Neural progenitor cell (in vitro differentiated cells): ENCODE results near the gene SPRING1. TPM values are rescaled to one million over a fixed set of nuclear protein-coding genes. Genes with fewer than 3 reads are reported as not detected.

Experiments
- DNase-seq: peaks from one replicate; pipeline ENCODE4 v3.0.0-alpha.2; 2016; ENCODE audit warnings: low spot score
- H2AFZ ChIP-seq: fragments of 200-600 bp; sonication (generic); replicated peaks from 2 replicates; pipeline ENCODE4 v1.6.1; 2016; ENCODE audit warnings: antibody characterized with exemption
- H3F3A ChIP-seq: fragments of 200-600 bp; sonication (generic); 2 replicates; pipeline ENCODE4 v1.6.1; 2016; ENCODE audit warnings: antibody characterized with exemption, low read depth
- H3K27ac ChIP-seq: fragments of 200-600 bp; sonication (generic); 2 replicates; pipeline ENCODE4 v1.5.1; 2016; ENCODE audit warnings: mild to moderate bottlenecking
- H3K27me3 ChIP-seq: fragments of 200-600 bp; sonication (generic); 2 replicates; pipeline ENCODE4 v1.6.1; 2016; ENCODE audit warnings: mild to moderate bottlenecking, moderate library complexity
- H3K36me3 ChIP-seq: fragments of 200-600 bp; sonication (generic); 2 replicates; pipeline ENCODE4 v1.5.1; 2016
- H3K4me1 ChIP-seq: fragments of 200-600 bp; sonication (generic); 2 replicates; pipeline ENCODE4 v1.6.1; 2016; ENCODE audit warnings: mixed run types
- H3K4me2 ChIP-seq: fragments of 200-600 bp; sonication (generic); 2 replicates; pipeline ENCODE4 v1.6.1; 2016
- H3K4me3 ChIP-seq: fragments of 200-600 bp; sonication (generic); 2 replicates; pipeline ENCODE4 v1.5.1; 2016
- H3K79me2 ChIP-seq: fragments of 200-600 bp; sonication (generic); 2 replicates; pipeline ENCODE4 v1.6.1; 2016; ENCODE audit warnings: low read depth
- H3K9ac ChIP-seq: fragments of 200-600 bp; sonication (generic); 2 replicates; pipeline ENCODE4 v1.6.1; 2016
- H3K9me3 ChIP-seq: fragments of 200-600 bp; sonication (generic); 2 replicates; pipeline ENCODE4 v1.5.1; 2016; ENCODE audit warnings: low read depth
- H4K20me1 ChIP-seq: fragments of 200-600 bp; sonication (generic); 2 replicates; pipeline ENCODE4 v1.6.1; 2016; ENCODE audit warnings: low read depth
- H3K27ac Mint-ChIP-seq: 3 replicates; pipeline ENCODE4 v1.8.0; 2021; ENCODE audit warnings: mixed read lengths
- H3K27me3 Mint-ChIP-seq: 2 replicates; pipeline ENCODE4 v1.8.0; 2022; ENCODE audit warnings: low read depth, mild to moderate bottlenecking, inconsistent platforms, moderate library complexity, mixed read lengths; ENCODE audit not compliant: insufficient read depth
- H3K36me3 Mint-ChIP-seq: 3 replicates; pipeline ENCODE4 v1.8.0; 2021; ENCODE audit warnings: mixed read lengths
- H3K4me1 Mint-ChIP-seq: 3 replicates; pipeline ENCODE4 v1.8.0; 2021; ENCODE audit warnings: mixed read lengths
- H3K4me3 Mint-ChIP-seq: 3 replicates; pipeline ENCODE4 v1.8.0; 2021; ENCODE audit warnings: mild to moderate bottlenecking, moderate library complexity, mixed read lengths
- H3K9me3 Mint-ChIP-seq: 3 replicates; pipeline ENCODE4 v1.8.0; 2020; ENCODE audit warnings: mixed read lengths
- CTCF ChIP-seq: fragments of 200-600 bp; sonication (generic); IDR thresholded peaks from 2 replicates; pipeline ENCODE4 v1.5.1; 2017; ENCODE audit warnings: antibody characterized with exemption, mild to moderate bottlenecking
- EZH2 ChIP-seq: fragments of 200-600 bp; sonication (generic); IDR thresholded peaks from 2 replicates; pipeline ENCODE4 v1.6.1; 2017; ENCODE audit warnings: antibody characterized with exemption, mild to moderate bottlenecking, moderate library complexity
- EZH2phosphoT487 ChIP-seq: fragments of 200-600 bp; sonication (generic); IDR thresholded peaks from 2 replicates; pipeline ENCODE4 v1.6.1; 2017; ENCODE audit warnings: antibody characterized with exemption
- total RNA-seq: library from RNA; depleted of rRNA; stranded (reverse); fragments of >200 nt; gene quantifications from 2 replicates; pipeline ENCODE4 v1.2.3, GENCODE V29; 2015; ENCODE audit warnings: low replicate concordance

SPRING1 gene
- total RNA-seq, 1 donor from 2014 or later, result 40.4 TPM

GRCh38 chr12:116708826-116709756, 28.8 kb downstream of the SPRING1 start:
- Histone ChIP-seq H3K4me2 (peak overlapping the region; percentile 58), H3K27me3 (peaks cover 15% of the 10 kb centered on the region), H4K20me1 (no peaks in the 10 kb centered on the region), H2AFZ (peak overlapping the region; percentile 16), H3F3A (peaks cover 18% of the 10 kb centered on the region), H3K4me3 (peak overlapping the region; percentile 8), H3K27ac (no peak overlapping the region), H3K4me1 (peaks cover 18% of the 10 kb centered on the region), H3K9me3 (no peaks in the 10 kb centered on the region), H3K36me3 (no peaks in the 10 kb centered on the region), H3K9ac (no peak overlapping the region), H3K79me2 (no peaks in the 10 kb centered on the region)
- no peaks in the 10 kb centered on the region for H3K36me3 Mint-ChIP-seq
- H3K4me3 Mint-ChIP-seq, result peak overlapping the region; percentile 22
- H3K4me1 Mint-ChIP-seq, result peaks cover 43% of the 10 kb centered on the region
- H3K9me3 Mint-ChIP-seq, result no peaks in the 10 kb centered on the region
- H3K27ac Mint-ChIP-seq, result peak overlapping the region; percentile 94
- peak; percentile 76 for DNase-seq
- H3K27me3 Mint-ChIP-seq, result peaks cover 16% of the 10 kb centered on the region
- no peak for TF ChIP-seq EZH2phosphoT487
- peak; percentile 61 for TF ChIP-seq CTCF

- Mint-ChIP-seq H3K27me3 (peaks cover 16% of the 10 kb centered on the region), H3K4me1 (peaks cover 40% of the 10 kb centered on the region), H3K36me3 (no peaks in the 10 kb centered on the region), H3K4me3 (no peak overlapping the region), H3K9me3 (no peaks in the 10 kb centered on the region), H3K27ac (no peak overlapping the region)
- H3K4me3 ChIP-seq, result no peak overlapping the region
- H3K4me1 ChIP-seq, result peaks cover 18% of the 10 kb centered on the region
- H3K36me3 ChIP-seq, result no peaks in the 10 kb centered on the region
- no peaks in the 10 kb centered on the region for H3K79me2 ChIP-seq
- no peak overlapping the region for H3K9ac ChIP-seq
- H2AFZ ChIP-seq, result no peak overlapping the region
- H3F3A ChIP-seq, result peaks cover 18% of the 10 kb centered on the region
- H3K9me3 ChIP-seq, result no peaks in the 10 kb centered on the region
- no peak overlapping the region for H3K27ac ChIP-seq
- H4K20me1 ChIP-seq, result no peaks in the 10 kb centered on the region
- TF ChIP-seq CTCF (no peak), EZH2 (no peak), EZH2phosphoT487 (no peak)
- peaks cover 15% of the 10 kb centered on the region for H3K27me3 ChIP-seq
- no peak overlapping the region for H3K4me2 ChIP-seq
- DNase-seq, result no peak
These were observed 30.1 kb downstream of the SPRING1 start for GRCh38 chr12:116707751-116708150.

GRCh38 chr12:116703214-116703795, 34.6 kb downstream of the SPRING1 start:
- H3K36me3 Mint-ChIP-seq, result no peaks in the 10 kb centered on the region
- Histone ChIP-seq H3K4me2 (no peak overlapping the region), H3K4me3 (no peak overlapping the region), H3K27ac (no peak overlapping the region), H3F3A (no peaks in the 10 kb centered on the region), H3K4me1 (peaks cover 7% of the 10 kb centered on the region), H3K27me3 (no peaks in the 10 kb centered on the region), H3K79me2 (no peaks in the 10 kb centered on the region), H3K9ac (no peak overlapping the region), H2AFZ (no peak overlapping the region), H3K9me3 (no peaks in the 10 kb centered on the region), H3K36me3 (no peaks in the 10 kb centered on the region), H4K20me1 (no peaks in the 10 kb centered on the region)
- DNase-seq, result peak; percentile 86
- peak overlapping the region; percentile 61 for H3K4me3 Mint-ChIP-seq
- H3K27ac Mint-ChIP-seq, result peak overlapping the region; percentile 47
- peaks cover 2% of the 10 kb centered on the region for H3K4me1 Mint-ChIP-seq
- peaks cover 5% of the 10 kb centered on the region for H3K27me3 Mint-ChIP-seq
- TF ChIP-seq CTCF (peak; percentile 90), EZH2phosphoT487 (no peak)
- H3K9me3 Mint-ChIP-seq, result no peaks in the 10 kb centered on the region
